DMS 273 treated with DMSO at 0.1 percent for 48 hours (cell line): Measurements from ENCODE around the gene UGT1A1.

ENCODE experiments used
- DNase-seq: peaks from one replicate; lab custom pipeline; 2025; lab: John Stamatoyannopoulos, UW

The UGT1A1 gene

GRCh38 chr2:233817361-233817911 is 57.4 kb downstream of the UGT1A1 start:
- no peak for DNase-seq

- no peak for DNase-seq
Observed at GRCh38 chr2:233817995-233818638, 58.0 kb downstream of the UGT1A1 start.

- no peak for DNase-seq
Observed at GRCh38 chr2:233818639-233819621, 58.9 kb downstream of the UGT1A1 start.

- DNase-seq = no peak
Observed at GRCh38 chr2:233819884-233820773, 60.1 kb downstream of the UGT1A1 start.

GRCh38 chr2:233820774-233821105 is 60.7 kb downstream of the UGT1A1 start:
- no peak for DNase-seq

- DNase-seq = no peak
Observed at GRCh38 chr2:233821196-233821595, 61.1 kb downstream of the UGT1A1 start.

GRCh38 chr2:233821709-233822100 is 61.6 kb downstream of the UGT1A1 start:
- no peak for DNase-seq

GRCh38 chr2:233822101-233822771 is 62.2 kb downstream of the UGT1A1 start:
- no peak for DNase-seq
